IMR-90 (cell line): ENCODE measurements around the gene USP12. TPM values are rescaled to one million over a fixed set of nuclear protein-coding genes. Genes with fewer than 3 reads are reported as not detected.

Experiments used
- ATAC-seq: fragments of 200-7000 bp; cut with Tn5 transposase; 2 replicates; pipeline ENCODE4 v1.9.1; 2020; ENCODE audit warnings: low read depth, mild to moderate bottlenecking, moderate library complexity
- BruUV-seq: library from RNA; stranded (reverse); fragments of 400-500 nt; replicated peaks from 2 replicates; lab custom pipeline; 2021; lab: Mats Ljungman, UMichigan
- CTCF ChIA-PET: fragments of 300-600 bp; formaldehyde crosslinking; extraction: SDS; loops from one replicate; lab custom pipeline; 2021; ENCODE audit warnings: antibody characterized with exemption; lab: Yijun Ruan, JAX
- POLR2A ChIA-PET: fragments of 300-600 bp; sonication (Branson Sonifier 250); formaldehyde crosslinking; loops from one replicate; lab custom pipeline; 2022; ENCODE audit warnings: antibody characterized with exemption; ENCODE audit not compliant: unreplicated experiment; lab: Charles Lee
- DNase-seq: peaks from one replicate; pipeline ENCODE4 v3.0.0; 2013
- H2AFZ ChIP-seq: replicated peaks from 2 replicates; pipeline ENCODE3; 2013; ENCODE audit warnings: low read length, mild to moderate bottlenecking; ENCODE audit not compliant: poor library complexity
- H2AK5ac ChIP-seq: 2 replicates; pipeline ENCODE4 v1.6.1; 2013; ENCODE audit warnings: low read depth, low read length, inconsistent platforms
- H2AK9ac ChIP-seq: replicated peaks from 2 replicates; pipeline ENCODE3; 2013; ENCODE audit warnings: mild to moderate bottlenecking, low read depth, low read length, moderate library complexity; ENCODE audit not compliant: poor library complexity
- H2BK120ac ChIP-seq: 2 replicates; pipeline ENCODE4 v1.6.1; 2013; ENCODE audit warnings: low read depth, low read length, inconsistent platforms
- H2BK15ac ChIP-seq: 3 replicates; pipeline ENCODE4 v1.6.1; 2013; ENCODE audit warnings: low read depth, low read length, inconsistent platforms
- H2BK20ac ChIP-seq: 2 replicates; pipeline ENCODE4 v1.6.1; 2013; ENCODE audit warnings: low read depth, mild to moderate bottlenecking, inconsistent platforms, low read length, moderate library complexity
- H2BK5ac ChIP-seq: 2 replicates; pipeline ENCODE4 v1.6.1; 2013; ENCODE audit warnings: mild to moderate bottlenecking, low read depth, low read length, inconsistent platforms; ENCODE audit not compliant: poor library complexity, severe bottlenecking
- H3K14ac ChIP-seq: replicated peaks from 2 replicates; pipeline ENCODE4 v1.6.1; 2013; ENCODE audit warnings: low read depth, low read length, inconsistent platforms
- H3K18ac ChIP-seq: 2 replicates; pipeline ENCODE4 v1.6.1; 2013; ENCODE audit warnings: low read depth, low read length, control low read depth
- H3K23ac ChIP-seq: 2 replicates; pipeline ENCODE4 v1.6.1; 2013; ENCODE audit warnings: low read depth, low read length, inconsistent platforms
- H3K27ac ChIP-seq: 2 replicates; pipeline ENCODE4 v1.5.1; 2013; ENCODE audit warnings: mild to moderate bottlenecking, control low read depth, low read length; ENCODE audit not compliant: insufficient read depth
- H3K27me3 ChIP-seq: 2 replicates; pipeline ENCODE4 v1.6.1; 2013; ENCODE audit warnings: low read length; ENCODE audit not compliant: control insufficient read depth, insufficient read depth
- H3K36me3 ChIP-seq: 2 replicates; pipeline ENCODE4 v1.6.1; 2013; ENCODE audit warnings: low read length, mixed read lengths; ENCODE audit not compliant: control insufficient read depth, insufficient read depth
- H3K4ac ChIP-seq: 2 replicates; pipeline ENCODE4 v1.6.1; 2013; ENCODE audit warnings: low read depth, low read length, inconsistent platforms
- H3K4me1 ChIP-seq: 2 replicates; pipeline ENCODE4 v1.6.1; 2013; ENCODE audit warnings: low read length, mixed read lengths; ENCODE audit not compliant: control insufficient read depth, insufficient read depth
- H3K4me2 ChIP-seq: 2 replicates; pipeline ENCODE4 v1.6.1; 2013; ENCODE audit warnings: low read depth, mild to moderate bottlenecking, control low read depth, low read length, moderate library complexity
- H3K4me3 ChIP-seq: 2 replicates; pipeline ENCODE4 v1.5.1; 2013; ENCODE audit warnings: low read depth, mild to moderate bottlenecking, control low read depth, low read length, moderate library complexity; ENCODE audit not compliant: insufficient read depth
- H3K56ac ChIP-seq: 2 replicates; pipeline ENCODE4 v1.6.1; 2013; ENCODE audit warnings: low read length, inconsistent platforms; ENCODE audit not compliant: insufficient read depth; ENCODE audit errors: extremely low read depth
- H3K79me1 ChIP-seq, 2 experiments: 2 replicates each; pipeline ENCODE4 v1.6.1; 2013; ENCODE audit warnings: low read length in 2 of 2, inconsistent platforms in 1 of 2, low read depth in 1 of 2
- H3K9ac ChIP-seq: 2 replicates; pipeline ENCODE4 v1.6.1; 2013; ENCODE audit warnings: low read depth, low read length, control low read depth
- H3K9me1 ChIP-seq: 2 replicates; pipeline ENCODE4 v1.6.1; 2013; ENCODE audit warnings: low read length, inconsistent platforms; ENCODE audit not compliant: insufficient read depth
- H3K9me3 ChIP-seq: 2 replicates; pipeline ENCODE4 v1.6.1; 2013; ENCODE audit warnings: low read length; ENCODE audit not compliant: control insufficient read depth, insufficient read depth
- H4K20me1 ChIP-seq: 2 replicates; pipeline ENCODE4 v1.6.1; 2013; ENCODE audit warnings: low read length, inconsistent platforms; ENCODE audit not compliant: insufficient read depth
- H4K5ac ChIP-seq: 2 replicates; pipeline ENCODE4 v1.6.1; 2013; ENCODE audit warnings: mild to moderate bottlenecking, low read depth, low read length, control low read depth
- H4K8ac ChIP-seq, 2 experiments: 2 replicates each; pipeline ENCODE4 v1.6.1; 2013; ENCODE audit warnings: low read depth in 2 of 2, low read length in 2 of 2, control low read depth in 1 of 2, inconsistent platforms in 1 of 2
- H4K91ac ChIP-seq: 2 replicates; pipeline ENCODE4 v1.6.1; 2013; ENCODE audit warnings: low read depth, low read length, inconsistent platforms; ENCODE audit not compliant: insufficient read depth
- CTCF ChIP-seq: conservative IDR thresholded peaks from 2 replicates; pipeline ENCODE4 v1.5.1; 2012; ENCODE audit warnings: mild to moderate bottlenecking, low read depth, low read length, improper control_type of control experiment
- FOS ChIP-seq: fragments of 150-350 bp; IDR thresholded peaks from 2 replicates; pipeline ENCODE4 v1.6.1; 2016; ENCODE audit warnings: low read depth, low read length
- MAFK ChIP-seq: IDR thresholded peaks from 2 replicates; pipeline ENCODE4 v1.6.1; 2012; ENCODE audit warnings: low read depth, low read length, improper control_type of control experiment
- RFX5 ChIP-seq: IDR thresholded peaks from 2 replicates; pipeline ENCODE4 v1.8.0; 2012; ENCODE audit warnings: low read depth, mild to moderate bottlenecking, low read length, moderate library complexity
- WGBS, 2 experiments: methylation state at CpG; one replicate each; pipeline versions ENCODE4 v1.1.5 to v1.1.7; 2013; ENCODE audit warnings: missing lambda C conversion rate in 2 of 2; ENCODE audit not compliant: insufficient read length in 1 of 2; ENCODE audit errors: extremely low coverage in 2 of 2; 5-methylcytosine and 5-hydroxymethylcytosine counted together
- dilution Hi-C: fragments of 300-500 bp; cut with HindIII; formaldehyde crosslinking; loops from one replicate; pipeline ENCODE4 v1.14.3; 2018; ENCODE audit warnings: low sequenced_read_pairs; ENCODE audit not compliant: unreplicated experiment
- in situ Hi-C: fragments of 300-500 bp; cut with MboI; formaldehyde crosslinking; loops from 3 replicates; pipeline ENCODE4 v1.14.3; 2019; ENCODE audit warnings: low sequenced_read_pairs, inconsistent platforms, mixed read lengths
- intact Hi-C: fragments of 100-400 bp; cut with micrococcal nuclease; formaldehyde crosslinking; loops from 2 replicates; pipeline ENCODE4 v1.10.0; 2022
- polyA plus RNA-seq, 3 experiments: library from polyadenylated mRNA; depleted of rRNA; stranded (reverse); fragments of >200 nt; gene quantifications; 2 replicates each; pipeline ENCODE4 v1.2.3, GENCODE V29; 2012; ENCODE audit warnings: low replicate concordance in 1 of 3
- total RNA-seq: library from RNA; depleted of rRNA; stranded (reverse); fragments of >200 nt; gene quantifications from 2 replicates; pipeline ENCODE4 v1.2.3, GENCODE V29; 2012

Gene USP12
- total and polyA plus RNA-seq, 2 of the 4 experiments (the other 2 are of a cell fraction) = 11.8 to 16.5 TPM

- intact Hi-C loops = no loop called here
- Histone ChIP-seq H3K4me1 (0 out of 2 replicates have a peak, but pooled peaks cover 3% of the 10 kb centered on the region), H3K36me3 (peaks cover 2% of the 10 kb centered on the region; the same call in 1 of the 2 replicates), H2BK120ac (no peak overlapping the region), H2AK5ac (no peak overlapping the region), H3K4me2 (no peak overlapping the region), H3K9me3 (peaks cover 5% of the 10 kb centered on the region), H2AK9ac (no peak overlapping the region), H4K8ac (no peak overlapping the region), H3K56ac (no peak overlapping the region), H3K23ac (no peak overlapping the region), H2BK5ac (no peak overlapping the region), H3K18ac (no peak overlapping the region), H4K5ac (no peak overlapping the region), H2BK15ac (no peak overlapping the region), H3K14ac (no peak overlapping the region), H3K4me3 (no peak overlapping the region), H2AFZ (no peak overlapping the region), H4K91ac (no peak overlapping the region), H2BK20ac (no peak overlapping the region), H3K4ac (no peak overlapping the region), H3K27me3 (no peaks in the 10 kb centered on the region), H3K9ac (no peak overlapping the region), H4K20me1 (peaks cover 72% of the 10 kb centered on the region), H3K9me1 (peaks cover 10% of the 10 kb centered on the region; the same call in 1 of the 2 replicates), H3K79me1 (peaks cover 19 to 72% of the 10 kb centered on the region in 2 experiments), H3K27ac (no peak overlapping the region)
- DNase-seq (peak; percentile 44), ATAC-seq (no peak)
- TF ChIP-seq MAFK (no peak), RFX5 (no peak), FOS (no peak), CTCF (no peak)
- ChIA-PET CTCF (interaction anchor here (0.6 kb wide), 1 partner anchor 44 kb away, joined by 3 read pairs; no protein-coding TSS in a partner anchor), POLR2A (no interaction called here)
- in situ Hi-C loops = no loop called here
- WGBS, 2 experiments = no CpG with 5 or more reads among the region's 8 CpGs
- dilution Hi-C loops = no loop called here
- BruUV-seq = no TSS peak
Observed at GRCh38 chr13:27147530-27148170, 24.0 kb downstream of the USP12 start.
